Central memory CD4-positive, alpha-beta T cell (primary cell): ENCODE measurements around the gene PPP2R1B.
"Not testable (repeated sequence)": the region's sequence is repeated elsewhere in the genome, so short reads cannot be mapped to it uniquely, and the experiment has no call there.

Experiments used
- DNase-seq: peaks from one replicate; pipeline ENCODE4 v3.0.0; 2022

PPP2R1B gene

DNA sequence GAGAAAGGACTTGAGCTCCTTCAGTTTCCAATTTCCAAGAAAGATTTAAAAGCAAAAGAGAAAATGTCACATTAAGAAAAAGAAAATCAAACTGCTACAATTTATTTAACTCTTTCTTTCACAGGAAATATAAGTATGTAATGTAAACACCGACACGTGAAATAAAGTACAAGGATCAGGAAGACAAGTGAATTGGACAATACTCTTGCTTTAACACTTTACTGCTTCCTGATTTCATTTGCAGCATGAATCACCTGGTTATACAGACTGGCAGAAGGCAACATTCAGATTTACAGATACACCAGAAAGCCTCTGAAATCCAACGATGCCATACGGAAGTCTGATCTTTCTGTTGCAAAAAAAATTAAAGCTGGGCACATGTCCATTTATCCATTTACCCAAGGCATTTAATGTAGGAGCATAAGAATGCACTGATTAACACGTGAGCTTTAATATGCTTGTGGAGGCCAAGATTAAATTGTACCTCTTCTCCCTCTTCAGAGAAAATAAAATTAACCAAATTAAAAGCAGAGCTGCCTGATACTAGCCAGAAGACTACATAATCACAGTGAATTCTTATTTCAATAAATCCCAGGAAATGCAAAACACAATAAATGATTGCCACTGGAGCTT lies 16.0 kb upstream of the PPP2R1B start:
- no peak for DNase-seq

DNA sequence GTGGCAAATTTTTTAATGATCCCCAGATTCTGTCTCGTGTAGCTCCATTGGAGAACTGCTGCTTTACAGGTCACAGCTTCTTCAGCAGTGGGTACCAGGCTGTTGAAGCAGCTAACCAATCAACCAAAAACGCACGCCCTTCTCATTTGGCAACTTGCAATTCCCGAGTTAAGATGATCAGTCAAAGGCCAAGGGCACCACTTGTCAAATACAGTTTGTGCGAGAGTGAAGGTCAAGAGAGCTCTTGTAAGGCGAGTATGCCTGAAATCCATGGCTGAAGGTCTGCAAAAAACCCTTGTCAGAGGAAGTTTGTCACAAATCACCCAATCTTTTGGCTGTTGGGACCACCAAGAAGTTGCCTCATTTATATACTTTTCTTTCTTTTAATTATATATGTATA lies 12.9 kb upstream of the PPP2R1B start:
- no peak for DNase-seq

DNA sequence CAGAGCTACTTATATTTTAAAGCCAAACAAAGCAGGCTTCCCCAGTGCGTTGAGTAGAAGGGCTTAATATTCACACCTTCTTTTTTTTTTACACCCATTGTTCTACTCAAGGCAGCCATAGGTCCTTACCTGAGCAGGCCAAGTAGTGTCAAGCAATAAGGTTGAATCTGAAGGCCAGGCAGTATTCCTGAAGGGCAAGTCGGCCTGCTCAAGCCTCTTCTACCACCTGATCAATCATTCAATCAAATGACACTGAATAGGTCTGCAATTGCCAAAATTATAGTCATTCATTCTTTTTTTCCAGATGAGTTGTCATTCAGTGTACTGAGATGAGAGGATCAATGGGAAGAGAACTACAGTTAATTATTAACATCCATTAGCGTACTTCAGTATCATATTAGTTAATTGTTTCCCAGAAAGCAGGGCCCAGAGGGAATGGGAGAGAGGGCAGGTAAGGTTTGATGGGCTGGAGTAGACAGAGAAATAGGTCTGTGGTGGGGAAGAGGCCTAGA lies 11.9 kb upstream of the PPP2R1B start:
- DNase-seq, result no peak

DNA sequence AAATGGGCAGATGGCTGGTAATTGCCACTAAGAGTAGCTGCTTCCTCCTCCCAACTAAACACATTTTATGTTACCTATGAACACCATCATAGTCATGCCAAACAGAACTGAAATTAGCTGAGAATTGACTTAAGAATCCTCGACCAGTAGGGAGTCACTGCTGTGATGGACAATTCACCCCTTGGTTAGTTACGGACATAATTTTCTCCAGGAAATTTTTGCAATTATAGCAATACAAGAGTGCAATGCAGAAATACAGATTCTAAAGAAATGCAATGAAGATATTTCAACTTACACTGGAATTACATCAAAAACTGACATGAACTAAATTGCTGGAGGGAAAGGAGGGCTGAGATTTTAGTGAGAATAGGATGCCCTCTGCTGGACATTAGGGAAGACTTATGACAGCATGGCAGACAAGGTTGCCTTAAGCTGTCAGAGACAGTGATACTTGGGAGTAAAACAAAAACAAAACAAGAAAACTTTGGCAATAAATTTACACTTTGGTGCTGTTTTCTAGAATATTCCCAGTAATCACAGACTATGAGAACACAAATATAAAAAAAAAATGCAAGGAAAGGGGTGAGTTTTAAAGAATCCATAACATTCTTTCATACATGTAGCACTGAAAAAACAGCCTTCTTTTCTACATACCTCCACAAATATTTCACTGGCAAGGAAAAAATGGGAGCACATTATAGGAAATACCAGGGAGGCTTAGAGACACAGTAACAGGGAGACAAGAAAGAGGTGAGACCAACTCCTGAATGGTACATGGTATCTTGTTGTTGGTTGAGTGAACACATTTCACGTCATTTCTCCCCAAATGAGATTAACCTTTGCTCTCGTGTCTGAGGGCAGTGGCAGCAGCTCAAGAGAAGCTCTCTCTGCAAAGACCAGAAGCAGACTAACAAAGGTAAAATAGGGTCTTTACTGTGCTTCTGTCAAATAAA lies 11.2 kb upstream of the PPP2R1B start:
- peak; percentile 53 for DNase-seq

DNA sequence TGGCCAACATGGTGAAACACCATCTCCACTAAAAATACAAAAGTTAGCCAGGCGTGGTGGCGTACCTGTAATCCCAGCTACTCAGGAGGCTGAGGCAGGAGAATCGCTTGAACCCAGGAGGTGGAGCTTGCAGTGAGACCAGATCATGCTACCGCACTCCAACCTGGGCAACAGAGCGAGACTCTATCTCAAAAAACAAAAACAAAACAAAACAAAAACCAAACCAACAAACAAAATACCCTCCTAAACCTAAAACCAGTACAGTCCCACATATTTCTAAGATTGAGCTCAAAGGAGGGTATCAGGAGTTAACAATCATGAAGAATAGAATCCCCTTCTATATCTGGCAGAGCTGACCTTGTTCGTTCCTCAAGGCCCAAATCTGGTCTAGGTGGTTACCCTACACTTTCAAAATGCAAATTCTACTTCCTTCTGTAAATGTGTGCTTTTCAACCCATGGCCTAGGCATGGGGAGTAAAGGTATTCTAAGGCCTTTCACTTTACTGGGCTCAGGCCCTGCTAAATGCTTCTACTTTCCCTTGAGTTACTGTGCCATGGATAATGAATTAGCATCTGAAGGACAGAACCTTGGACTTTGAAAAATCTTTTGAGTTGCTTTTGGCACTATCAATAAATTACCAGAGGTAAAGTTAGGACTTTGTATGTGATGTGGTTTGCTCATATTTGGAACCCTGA lies 10.4 kb upstream of the PPP2R1B start:
- no peak for DNase-seq

DNA sequence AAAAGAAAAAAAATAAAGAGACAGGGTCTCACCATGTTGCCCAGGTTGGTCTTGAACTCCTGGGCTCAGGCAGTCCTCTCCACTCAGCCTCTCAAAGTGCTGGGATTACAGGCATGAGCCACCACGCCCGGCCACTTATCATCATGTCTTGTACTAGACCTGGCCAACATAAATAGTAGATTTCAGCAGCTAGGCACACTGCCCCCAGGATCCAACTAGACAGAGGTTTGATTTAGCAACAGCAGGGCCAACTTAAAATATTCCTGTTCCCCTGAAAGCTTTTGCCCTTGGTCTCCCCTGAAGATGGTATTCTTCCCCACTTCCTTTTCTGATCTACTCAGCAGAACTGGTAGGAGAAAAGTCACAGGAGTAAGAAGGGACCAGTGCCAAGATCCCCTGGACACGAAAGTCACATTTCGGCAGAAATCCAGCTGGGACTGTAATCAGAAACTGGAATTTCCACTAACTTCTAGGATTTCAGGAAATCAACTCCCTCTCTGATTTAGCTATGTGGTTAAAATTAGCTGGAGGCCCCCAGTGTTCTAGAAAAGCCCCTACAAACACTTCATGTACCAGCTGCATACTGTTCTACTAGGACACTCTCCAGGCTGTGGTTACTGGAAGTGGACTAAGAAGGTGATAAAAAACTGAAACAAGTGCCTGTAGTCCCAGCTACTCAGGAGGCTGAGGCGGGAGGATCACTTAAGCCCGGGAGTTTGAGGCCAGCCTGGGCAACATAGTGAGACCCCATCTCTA lies 8.9 kb upstream of the PPP2R1B start:
- no peak for DNase-seq

DNA sequence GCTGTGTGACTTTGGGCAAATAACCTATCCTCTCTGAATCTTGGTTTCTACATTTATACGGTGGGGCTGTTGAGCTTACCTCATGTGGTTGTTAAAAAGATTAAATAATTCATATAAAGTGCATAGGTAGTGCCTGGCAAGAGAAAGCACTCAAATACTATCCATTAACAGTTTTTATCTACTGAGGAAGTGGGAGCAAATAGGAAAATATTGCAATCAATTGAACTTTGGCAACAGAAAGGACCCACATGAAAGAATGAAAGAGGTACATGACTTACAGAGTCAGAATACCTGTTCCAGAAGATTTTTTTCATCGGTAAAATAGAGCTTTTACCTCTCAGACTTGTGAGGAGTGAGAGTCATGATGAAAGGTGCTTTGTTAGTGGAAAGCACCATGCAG lies 6.3 kb upstream of the PPP2R1B start:
- no peak for DNase-seq

DNA sequence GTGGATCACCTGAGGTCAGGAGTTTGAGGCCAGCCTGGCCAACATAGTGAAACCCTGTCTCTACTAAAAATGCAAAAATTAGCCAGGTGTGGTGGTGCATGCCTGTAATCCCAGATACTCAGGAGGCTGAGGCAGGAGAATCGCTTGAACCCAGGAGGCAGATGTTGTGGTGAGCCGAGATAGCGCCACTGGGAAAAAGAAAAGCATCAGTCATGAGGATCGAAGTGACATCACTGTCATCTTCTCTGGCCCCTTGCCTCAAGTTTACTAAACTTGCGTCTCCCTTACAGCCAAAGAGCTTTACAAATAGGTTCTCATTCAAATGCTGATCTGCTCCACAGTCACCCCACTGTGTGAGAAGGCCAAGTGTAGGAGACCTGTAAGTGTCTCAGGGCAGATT lies 5.0 kb upstream of the PPP2R1B start:
- not testable (repeated sequence) for DNase-seq

DNA sequence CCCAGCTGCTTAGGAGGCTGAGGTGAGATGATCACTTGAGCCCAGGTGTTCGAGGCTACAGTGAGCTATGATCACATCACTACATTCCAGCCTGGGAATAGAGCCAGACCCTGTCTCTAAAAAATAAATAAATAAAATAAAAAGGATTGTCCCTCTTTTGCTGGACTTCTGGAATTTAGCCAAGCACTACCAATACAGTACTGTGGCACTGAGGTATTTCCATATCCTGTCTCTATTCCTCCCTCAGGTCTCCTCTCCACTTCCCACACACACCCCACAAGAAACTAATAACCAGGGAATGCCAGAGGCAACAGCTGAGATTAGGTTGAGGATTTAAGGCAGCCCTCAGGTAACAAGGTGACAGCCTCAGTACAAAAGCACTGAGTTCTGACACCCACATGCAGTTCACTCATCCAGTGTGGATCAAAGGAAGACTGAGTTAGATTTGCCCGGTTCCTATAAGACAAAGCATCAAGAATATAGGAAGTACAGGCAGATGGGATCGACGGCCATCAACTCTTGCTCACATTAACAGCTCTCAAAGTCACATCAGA lies 4.5 kb upstream of the PPP2R1B start:
- DNase-seq, result no peak

DNA sequence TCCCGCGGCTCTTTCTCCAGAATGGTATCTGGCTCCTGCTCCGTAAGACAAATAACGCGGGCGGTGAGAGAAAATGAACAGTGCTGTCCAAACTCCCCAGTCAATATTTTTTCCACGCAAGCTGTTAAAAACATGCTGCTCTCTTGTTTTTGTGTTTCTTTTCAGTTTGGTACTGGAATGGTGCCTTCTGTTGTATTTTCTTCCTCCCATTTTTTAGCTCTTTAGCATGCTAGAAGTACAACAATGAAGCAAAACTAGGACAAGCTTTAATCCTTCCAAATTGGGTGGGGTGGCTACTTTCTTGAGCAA lies 599 bp upstream of the PPP2R1B start:
- no peak for DNase-seq

DNA sequence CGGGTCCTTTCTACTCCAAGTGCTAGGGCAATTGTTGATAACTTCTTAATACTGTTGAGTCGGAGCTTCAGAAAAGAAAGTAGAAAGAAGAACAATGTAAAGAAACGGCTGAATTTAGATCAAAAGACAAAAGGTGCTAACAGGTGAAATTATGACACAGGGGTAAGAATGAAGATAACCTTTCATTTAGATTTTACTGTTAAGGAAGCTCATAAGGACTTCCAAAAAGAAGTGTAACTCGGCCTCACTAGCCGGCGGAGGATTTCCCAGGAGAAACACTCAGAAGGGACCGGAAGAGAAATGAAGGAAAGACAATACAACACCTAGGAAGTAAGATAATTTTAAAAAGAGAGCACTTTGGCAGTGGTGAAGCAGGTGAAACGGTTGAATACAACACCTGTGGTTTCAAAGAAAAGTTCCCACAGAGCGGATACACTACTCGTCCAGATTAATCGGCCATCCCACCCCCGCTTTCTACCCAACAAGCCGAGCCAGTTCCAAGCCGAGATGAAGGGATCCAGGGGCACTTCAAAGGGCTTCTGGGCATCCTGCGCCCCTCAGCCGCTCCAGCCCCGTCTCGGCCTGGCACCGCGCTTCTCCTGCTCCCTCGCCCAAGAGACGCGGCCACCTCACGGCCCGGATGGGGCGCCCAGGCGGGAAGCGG lies 737 bp downstream of the PPP2R1B start:
- DNase-seq, result no peak

DNA sequence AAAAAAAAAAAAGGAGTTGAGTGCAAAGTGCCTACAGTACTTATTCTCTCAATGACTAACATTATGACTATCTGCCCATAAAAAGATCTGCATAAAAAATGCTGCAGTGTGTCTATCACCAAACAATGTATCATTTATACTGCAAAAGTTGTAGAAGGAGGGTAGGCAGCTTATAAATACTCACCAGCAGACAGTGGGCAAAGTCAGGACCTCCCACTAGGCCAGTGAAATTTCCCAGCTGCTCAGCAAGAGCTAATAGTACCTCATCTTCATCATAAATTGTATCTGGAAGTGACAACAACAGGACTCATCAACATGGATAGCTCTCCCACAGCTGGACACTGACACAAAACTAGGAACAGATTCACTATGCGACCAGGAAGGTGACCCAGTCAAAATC lies 1.6 kb downstream of the PPP2R1B start:
- no peak for DNase-seq

DNA sequence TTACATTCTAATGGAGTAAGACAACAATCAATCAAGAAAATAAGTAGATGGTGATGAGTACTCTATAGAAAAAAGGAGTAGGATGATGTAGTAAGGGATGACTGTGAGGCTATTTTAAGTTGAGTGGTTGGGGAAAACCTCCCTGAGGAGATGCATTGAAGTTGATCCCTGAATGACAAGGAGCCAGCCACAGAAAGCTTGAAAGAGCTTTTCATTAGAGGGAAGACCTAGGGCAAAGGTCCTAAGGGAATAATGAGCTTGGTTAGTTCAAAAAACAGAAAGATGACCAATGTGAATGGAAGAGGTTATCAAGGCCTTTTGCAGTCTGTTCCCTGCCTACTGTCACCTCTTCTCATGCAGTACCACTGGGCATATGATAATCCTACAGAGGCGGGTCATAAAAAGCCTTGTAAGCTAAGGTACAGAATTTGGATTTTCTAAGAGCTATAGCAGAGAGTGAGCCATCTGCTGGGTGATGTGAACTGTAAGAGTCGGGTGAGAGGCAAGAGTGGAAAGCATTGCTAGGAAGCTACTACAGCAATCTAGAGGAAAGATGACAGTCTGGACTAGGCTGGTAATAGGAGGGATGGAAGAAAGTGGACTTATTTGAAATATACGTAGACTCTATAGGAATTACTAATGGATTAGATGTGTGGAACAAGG lies 3.1 kb downstream of the PPP2R1B start:
- no peak for DNase-seq

DNA sequence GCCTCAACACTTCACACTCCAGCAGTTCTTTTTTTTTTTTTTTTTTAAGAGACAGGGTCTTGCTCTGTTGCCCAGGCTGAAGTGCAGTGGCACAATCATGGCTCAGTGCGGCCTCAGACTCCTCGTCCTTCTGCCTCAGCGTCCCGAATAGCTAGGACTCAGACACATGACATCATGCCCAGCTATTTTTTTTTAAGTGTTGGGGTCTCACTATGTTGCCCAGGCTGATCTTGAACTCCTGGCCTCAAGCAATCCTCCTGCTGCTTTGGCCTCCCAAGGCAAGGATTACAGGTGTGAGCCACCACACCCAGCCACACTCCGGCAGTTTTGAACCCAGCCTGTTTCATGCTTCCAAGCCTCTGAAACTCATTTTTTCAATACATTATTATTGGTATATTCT lies 3.7 kb downstream of the PPP2R1B start:
- no peak for DNase-seq

DNA sequence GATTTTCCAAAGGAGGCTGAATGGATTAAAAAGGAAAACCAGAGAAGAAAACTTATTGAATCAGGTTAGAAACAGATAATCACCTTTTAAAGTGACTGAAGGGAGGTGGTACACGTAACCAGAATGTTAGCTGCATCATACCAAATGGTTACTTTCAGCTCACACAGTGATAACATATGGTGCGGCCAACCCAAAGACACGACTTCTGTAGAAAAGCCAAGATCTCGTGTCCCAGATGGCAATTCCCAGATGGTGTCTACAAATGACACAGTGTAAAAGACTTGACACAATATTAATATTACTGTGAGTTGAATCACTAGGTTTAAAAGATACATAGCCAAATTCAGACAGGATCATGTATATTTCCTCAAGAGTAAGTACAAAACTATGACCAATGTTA lies 5.2 kb downstream of the PPP2R1B start:
- no peak for DNase-seq

DNA sequence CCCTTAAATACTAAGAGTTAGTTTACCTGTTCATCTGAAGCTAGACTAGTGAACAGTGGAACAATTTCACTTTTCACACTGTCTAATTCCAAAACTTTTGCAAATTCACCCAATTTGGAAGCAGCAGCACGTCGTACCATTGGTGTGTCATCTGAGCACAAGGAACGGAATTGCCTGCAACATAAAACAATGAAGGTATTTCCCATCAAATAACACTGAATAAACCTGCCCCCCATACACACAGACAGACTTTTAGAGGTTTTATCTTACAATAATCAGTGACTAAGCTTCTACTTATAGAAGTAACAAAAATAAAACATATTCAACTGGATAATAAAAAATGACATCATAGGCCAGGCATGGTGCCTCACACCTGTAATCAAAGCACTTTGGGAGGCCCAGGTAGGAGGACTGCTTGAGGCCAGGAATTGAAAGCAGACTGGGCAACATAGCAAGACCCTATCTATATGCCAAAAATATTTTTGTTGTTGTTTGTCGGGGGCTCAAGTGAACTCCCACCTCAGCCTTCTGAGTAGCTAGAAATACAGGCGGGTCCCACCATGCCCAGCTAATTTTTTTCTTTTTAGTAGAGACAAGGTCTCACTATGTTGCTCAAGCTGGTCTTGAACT lies 6.3 kb downstream of the PPP2R1B start:
- no peak for DNase-seq

DNA sequence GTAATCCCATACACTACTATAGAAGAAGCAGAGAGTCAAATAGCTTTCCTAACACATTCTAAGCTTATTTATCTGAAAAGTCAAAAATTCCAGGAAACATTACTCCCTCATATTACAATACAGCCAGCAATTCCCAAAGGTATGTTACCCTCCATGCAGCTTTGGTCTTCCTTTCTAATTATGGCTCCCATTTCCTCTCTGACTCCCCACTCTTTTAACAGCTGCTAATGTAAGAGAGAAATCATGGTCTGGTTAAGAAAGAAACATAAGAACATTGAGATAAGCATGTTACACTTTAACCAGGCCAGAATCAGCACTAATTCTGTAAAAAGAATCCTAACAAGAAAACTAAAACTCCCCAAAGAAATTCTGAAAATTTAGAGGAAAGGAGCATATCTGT lies 6.8 kb downstream of the PPP2R1B start:
- DNase-seq, result no peak

DNA sequence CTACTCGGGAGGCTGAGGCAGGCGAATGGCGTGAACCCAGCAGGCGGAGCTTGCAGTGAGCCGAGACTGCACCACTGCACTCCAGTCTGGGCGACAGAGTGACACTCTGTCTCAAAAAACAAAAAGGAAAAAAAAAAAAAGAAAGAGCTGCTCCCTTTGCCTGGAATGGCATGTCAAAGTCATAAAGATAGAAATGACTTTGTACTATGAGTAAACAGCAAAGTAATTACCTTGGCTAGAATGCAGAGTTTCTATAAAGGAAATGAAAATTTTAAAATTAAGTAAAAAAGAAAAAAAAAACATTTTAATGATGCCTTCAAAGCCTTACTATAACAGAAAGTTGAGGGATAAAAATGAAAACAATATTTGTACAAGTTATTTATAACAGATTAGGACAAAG lies 10.1 kb downstream of the PPP2R1B start:
- no peak for DNase-seq

DNA sequence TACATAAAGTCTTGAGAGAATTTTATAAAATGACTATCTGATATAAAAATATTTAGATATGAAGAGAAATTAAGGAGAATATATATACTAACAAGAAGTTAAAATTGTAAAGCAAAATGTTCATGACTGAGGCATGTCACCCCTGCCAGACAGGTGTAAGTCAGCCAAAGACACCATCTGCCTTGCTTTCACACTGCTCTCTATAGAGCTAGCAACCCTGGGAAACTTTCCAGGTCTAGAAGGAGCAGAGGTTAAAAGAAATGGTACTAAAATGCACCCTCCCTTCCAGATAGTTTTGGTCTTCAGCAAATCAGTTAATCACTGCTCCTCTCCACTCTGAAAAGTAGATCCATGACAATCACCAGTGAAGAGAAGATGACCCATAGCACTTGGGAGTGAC lies 16.5 kb downstream of the PPP2R1B start:
- DNase-seq, result no peak

DNA sequence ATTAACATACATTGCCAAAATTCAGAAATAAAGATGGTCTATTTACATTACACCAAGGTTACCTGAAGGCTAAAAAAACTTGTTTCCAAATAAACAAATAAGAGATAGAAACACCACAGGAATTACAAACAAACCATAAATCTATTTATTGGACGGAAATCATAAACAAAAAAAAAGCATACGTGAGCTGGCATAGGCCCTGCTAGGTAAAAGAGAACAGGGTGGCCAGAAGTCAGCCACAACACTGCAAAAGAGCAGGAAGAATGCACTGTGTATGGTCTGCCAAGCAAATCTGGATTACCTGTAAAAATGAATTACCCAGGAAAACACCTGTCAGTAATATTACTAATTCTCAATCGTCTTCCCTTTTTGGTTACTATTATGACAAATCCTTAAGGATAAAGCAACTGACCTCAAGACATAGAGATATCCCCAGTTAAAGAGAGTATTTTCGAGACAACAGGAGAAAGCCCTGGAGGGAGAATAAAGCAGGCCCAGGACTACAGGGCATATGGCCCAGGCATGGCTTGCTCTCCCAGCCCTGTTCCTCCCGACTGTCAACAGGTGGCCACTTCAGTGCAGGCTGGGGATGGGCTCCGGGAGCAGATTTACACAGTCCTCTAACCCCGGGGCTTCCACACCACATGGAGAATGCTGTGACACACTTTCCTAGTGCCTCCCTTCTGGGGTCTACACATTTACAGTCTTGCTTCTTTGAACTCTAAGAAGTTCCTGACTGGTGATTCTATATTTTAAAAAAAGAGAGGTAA lies 18.0 kb downstream of the PPP2R1B start:
- DNase-seq, result no peak
